ENCODE results near the gene NCOA3.

NCOA3 gene

GRCh38 chr20:47606414-47606982 is 104.8 kb downstream of the NCOA3 start:
- TF ChIP-seq CTCF (IDR thresholded peaks at IDR 0.05; ENCODE audit: low read depth, low read length, poor library complexity, severe bottlenecking) (no peak), EZH2phosphoT487 (IDR thresholded peaks at IDR 0.05; ENCODE audit: borderline replicate concordance, low read length) (no peak)
- peaks cover 36% of the 10 kb centered on the region; the same call in 1 of the 2 replicates for H4K20me1 ChIP-seq (ENCODE audit: control insufficient read depth, insufficient read depth, low read depth, low read length)
- H3K4me3 ChIP-seq (ENCODE audit: low read length), result no peak overlapping the region
- peaks cover 66% of the 10 kb centered on the region for H3K4me1 ChIP-seq (ENCODE audit: control insufficient read depth, low read length)
- H3K4me2 ChIP-seq (ENCODE audit: low read length), result no peak overlapping the region
- H3K36me3 ChIP-seq (ENCODE audit: control insufficient read depth, low read length), result peaks cover 72% of the 10 kb centered on the region
- no peaks in the 10 kb centered on the region for H3K9me2 ChIP-seq (replicated peaks; ENCODE audit: control insufficient read depth, low read length)
- H3K27ac ChIP-seq (ENCODE audit: low read depth, low read length), result no peak overlapping the region
- H3F3A ChIP-seq (ENCODE audit: control insufficient read depth, insufficient read depth), result peaks cover 46% of the 10 kb centered on the region
- H3K27me3 ChIP-seq (ENCODE audit: control insufficient read depth, low read length), result no peaks in the 10 kb centered on the region
- no peaks in the 10 kb centered on the region for H3K9me3 ChIP-seq (ENCODE audit: control insufficient read depth, insufficient read depth, low read length)
- H3K79me2 ChIP-seq (ENCODE audit: control insufficient read depth, low read length), result peaks cover 100% of the 10 kb centered on the region

GRCh38 chr20:47606983-47607613 is 105.4 kb downstream of the NCOA3 start:
- Histone ChIP-seq H4K20me1 (ENCODE audit: control insufficient read depth, insufficient read depth, low read depth, low read length) (peaks cover 40% of the 10 kb centered on the region), H3K9me2 (replicated peaks; ENCODE audit: control insufficient read depth, low read length) (no peaks in the 10 kb centered on the region), H3K79me2 (ENCODE audit: control insufficient read depth, low read length) (peaks cover 100% of the 10 kb centered on the region), H3K4me3 (ENCODE audit: low read length) (no peak overlapping the region), H3K4me2 (ENCODE audit: low read length) (no peak overlapping the region), H3K27me3 (ENCODE audit: control insufficient read depth, low read length) (no peaks in the 10 kb centered on the region), H3K4me1 (ENCODE audit: control insufficient read depth, low read length) (peaks cover 71% of the 10 kb centered on the region), H3K9me3 (ENCODE audit: control insufficient read depth, insufficient read depth, low read length) (no peaks in the 10 kb centered on the region), H3K27ac (ENCODE audit: low read depth, low read length) (no peak overlapping the region), H3F3A (ENCODE audit: control insufficient read depth, insufficient read depth) (peaks cover 43% of the 10 kb centered on the region), H3K36me3 (ENCODE audit: control insufficient read depth, low read length) (peaks cover 72% of the 10 kb centered on the region)
- TF ChIP-seq EZH2phosphoT487 (IDR thresholded peaks at IDR 0.05; ENCODE audit: borderline replicate concordance, low read length), result no peak
- no peak for TF ChIP-seq CTCF (IDR thresholded peaks at IDR 0.05; ENCODE audit: low read depth, low read length, poor library complexity, severe bottlenecking)

GRCh38 chr20:47609001-47609400 is 107.3 kb downstream of the NCOA3 start:
- no peak overlapping the region for H3K27ac ChIP-seq (ENCODE audit: low read depth, low read length)
- no peak overlapping the region for H3K4me2 ChIP-seq (ENCODE audit: low read length)
- H3K27me3 ChIP-seq (ENCODE audit: control insufficient read depth, low read length), result no peaks in the 10 kb centered on the region
- peaks cover 66% of the 10 kb centered on the region for H3K36me3 ChIP-seq (ENCODE audit: control insufficient read depth, low read length)
- peaks cover 70% of the 10 kb centered on the region for H3K4me1 ChIP-seq (ENCODE audit: control insufficient read depth, low read length)
- no peak for TF ChIP-seq EZH2phosphoT487 (IDR thresholded peaks at IDR 0.05; ENCODE audit: borderline replicate concordance, low read length)
- TF ChIP-seq CTCF (IDR thresholded peaks at IDR 0.05; ENCODE audit: low read depth, low read length, poor library complexity, severe bottlenecking), result no peak
- peaks cover 26% of the 10 kb centered on the region for H4K20me1 ChIP-seq (ENCODE audit: control insufficient read depth, insufficient read depth, low read depth, low read length)
- peaks cover 99% of the 10 kb centered on the region for H3K79me2 ChIP-seq (ENCODE audit: control insufficient read depth, low read length)
- H3F3A ChIP-seq (ENCODE audit: control insufficient read depth, insufficient read depth), result peaks cover 41% of the 10 kb centered on the region
- H3K4me3 ChIP-seq (ENCODE audit: low read length), result no peak overlapping the region
- H3K9me2 ChIP-seq (replicated peaks; ENCODE audit: control insufficient read depth, low read length), result no peaks in the 10 kb centered on the region
- H3K9me3 ChIP-seq (ENCODE audit: control insufficient read depth, insufficient read depth, low read length), result no peaks in the 10 kb centered on the region
